Panc1 (cell line): ENCODE results near the gene STRA6.

ENCODE experiments used
- POLR2AphosphoS5 ChIP-seq: IDR thresholded peaks from 2 replicates; pipeline ENCODE4 v1.6.1; 2012; ENCODE audit warnings: mild to moderate bottlenecking, low read depth, low read length, moderate library complexity
- REST ChIP-seq, 2 experiments: IDR thresholded peaks; 2 replicates each; pipeline ENCODE4 v1.6.1; 2011 to 2012; ENCODE audit warnings: low read depth in 2 of 2, control low read depth in 1 of 2, low read length in 1 of 2, mild to moderate bottlenecking in 1 of 2, moderate library complexity in 1 of 2; ENCODE audit not compliant: insufficient read depth in 1 of 2

DNA sequence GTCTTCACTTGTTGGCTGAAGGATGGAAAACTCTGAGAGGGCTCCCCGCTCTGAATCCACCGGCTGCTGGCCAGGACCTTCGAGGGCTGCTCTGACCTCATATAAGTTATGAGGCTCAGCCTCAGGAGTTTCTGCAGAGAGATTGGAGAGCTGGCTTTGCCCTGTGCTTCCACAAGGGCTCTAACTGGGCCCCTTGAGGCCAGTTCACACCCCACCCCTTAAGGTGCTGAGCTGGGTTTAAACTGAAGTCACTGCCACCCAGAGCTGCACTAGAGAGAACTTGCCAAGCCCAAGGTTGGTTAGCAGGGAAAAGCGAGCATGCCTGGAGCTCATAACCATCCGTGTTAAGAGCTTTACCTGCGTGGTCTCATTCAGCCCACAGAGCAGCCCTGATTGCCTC is 30.8 kb upstream of the STRA6 start:
- TF ChIP-seq REST (IDR thresholded peaks at IDR 0.05; ENCODE audit: insufficient read depth in 1 of 2, low read depth in 2 of 2, low read length in 1 of 2) (no peak), POLR2AphosphoS5 (no peak)
